ACHN (cell line): Measurements from ENCODE around the gene MPDZ.
A peak's percentile ranks its signal among the peaks of the same experiment; 100 is the strongest.

Source experiments
- DNase-seq: peaks from one replicate; pipeline ENCODE4 v3.0.0-alpha.2; 2015
- in situ Hi-C: cut with HindIII; loops from 2 replicates; pipeline ENCODE4 v1.10.0; 2017; ENCODE audit warnings: low sequenced_read_pairs, low pct_ligation_motif_present, low pct_unique_long_range_greater_than_20kb

The MPDZ gene

GRCh38 chr9:13151489-13151888 lies 128.0 kb downstream of the MPDZ start:
- DNase-seq = no peak
- in situ Hi-C loops = no loop called here

- in situ Hi-C loops = no loop called here
- DNase-seq = no peak
These were observed 130.0 kb downstream of the MPDZ start for GRCh38 chr9:13149454-13149853.

GRCh38 chr9:13146840-13147239 lies 132.7 kb downstream of the MPDZ start:
- no peak for DNase-seq
- in situ Hi-C loops = no loop called here

GRCh38 chr9:13145340-13145739 lies 134.2 kb downstream of the MPDZ start:
- in situ Hi-C loops = no loop called here

GRCh38 chr9:13144166-13144775 lies 135.2 kb downstream of the MPDZ start:
- DNase-seq = no peak
- in situ Hi-C loops = no loop called here

More at GRCh38 chr9:13145340-13145739, 134.2 kb downstream of the MPDZ start:
- no peak for DNase-seq

- in situ Hi-C loops = no loop called here
- DNase-seq = no peak
These were observed 136.2 kb downstream of the MPDZ start for GRCh38 chr9:13143281-13143680.

GRCh38 chr9:13142776-13143175 lies 136.7 kb downstream of the MPDZ start:
- in situ Hi-C loops = no loop called here

GRCh38 chr9:13141629-13142028 lies 137.9 kb downstream of the MPDZ start:
- in situ Hi-C loops = no loop called here
- DNase-seq = no peak

More at GRCh38 chr9:13142776-13143175, 136.7 kb downstream of the MPDZ start:
- DNase-seq = no peak

GRCh38 chr9:13140843-13141592 lies 138.5 kb downstream of the MPDZ start:
- DNase-seq = no peak
- in situ Hi-C loops = no loop called here

GRCh38 chr9:13139641-13140171 lies 139.8 kb downstream of the MPDZ start:
- in situ Hi-C loops = no loop called here
- peak; percentile 63 for DNase-seq

GRCh38 chr9:13137426-13137825 lies 142.1 kb downstream of the MPDZ start:
- in situ Hi-C loops = no loop called here
- no peak for DNase-seq

GRCh38 chr9:13131991-13132390 lies 147.5 kb downstream of the MPDZ start:
- DNase-seq = no peak
- in situ Hi-C loops = no loop called here

GRCh38 chr9:13131416-13131815 lies 148.1 kb downstream of the MPDZ start:
- in situ Hi-C loops = no loop called here
- DNase-seq = no peak

- no peak for DNase-seq
- in situ Hi-C loops = no loop called here
These were observed 151.1 kb downstream of the MPDZ start for GRCh38 chr9:13128266-13128860.

GRCh38 chr9:13127131-13127530 lies 152.4 kb downstream of the MPDZ start:
- DNase-seq = no peak
- in situ Hi-C loops = no loop called here

- in situ Hi-C loops = no loop called here
- DNase-seq = no peak
These were observed 154.2 kb downstream of the MPDZ start for GRCh38 chr9:13125261-13125660.

- no peak for DNase-seq
- in situ Hi-C loops = no loop called here
These were observed 156.6 kb downstream of the MPDZ start for GRCh38 chr9:13122756-13123369.

GRCh38 chr9:13118313-13118712 lies 161.2 kb downstream of the MPDZ start:
- DNase-seq = no peak
- in situ Hi-C loops = no loop called here

GRCh38 chr9:13116292-13116691 lies 163.2 kb downstream of the MPDZ start:
- no peak for DNase-seq
- in situ Hi-C loops = no loop called here
